Measurements from ENCODE around the gene INTS11. TPM values are rescaled to one million over a fixed set of nuclear protein-coding genes. Genes with fewer than 3 reads are reported as not detected.

INTS11 gene
- total RNA-seq, 1 experiment from 2014 or later = 254 TPM

DNA sequence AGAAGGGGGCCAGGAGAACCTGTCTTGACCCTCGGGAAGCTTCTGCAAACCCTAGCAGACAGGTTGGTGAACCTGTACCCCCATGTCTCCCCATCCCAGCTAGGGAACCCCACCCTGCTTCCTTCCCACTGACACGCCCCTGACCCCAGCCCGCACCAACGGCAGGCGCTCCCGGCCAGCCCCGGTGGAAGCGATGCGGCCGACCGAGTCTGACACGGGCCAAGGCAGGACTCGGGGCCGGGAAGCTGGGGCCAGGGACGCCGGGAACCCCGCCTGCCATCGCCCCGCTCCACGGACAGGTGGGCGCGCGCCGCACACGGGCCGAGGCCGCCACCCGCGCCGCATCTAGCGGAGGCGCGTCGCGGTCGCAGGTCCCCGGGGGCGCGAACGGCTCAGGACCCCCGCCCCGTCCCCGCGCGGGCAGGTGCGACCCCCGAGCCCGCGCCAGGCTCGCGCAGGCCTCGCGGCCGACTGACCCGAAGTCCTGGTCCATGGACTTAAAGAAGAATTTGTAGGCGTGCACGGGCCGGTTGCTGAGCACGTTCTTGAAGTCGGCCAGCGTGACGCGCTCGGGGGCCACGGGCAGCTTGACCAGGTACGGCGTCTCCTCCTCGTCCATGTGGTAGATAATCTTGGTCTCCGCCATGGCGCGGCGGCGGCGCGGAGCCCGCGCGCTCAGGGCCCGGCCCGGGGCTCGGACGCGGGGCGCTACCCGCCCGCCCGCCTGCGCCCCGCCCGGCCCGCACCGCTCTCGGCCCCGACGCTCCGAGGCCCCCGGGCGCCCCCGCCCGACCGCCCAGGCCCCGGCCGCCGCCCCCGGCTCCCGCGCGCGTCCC, 24.2 kb upstream of the INTS11 start:
- Histone ChIP-seq H3K4me3 (ENCODE audit: low read length) (peak overlapping the region; percentile 91), H4K20me1 (ENCODE audit: low read length) (no peaks in the 10 kb centered on the region), H3K9me2 (replicated peaks; ENCODE audit: low read length) (no peaks in the 10 kb centered on the region), H3K36me3 (ENCODE audit: low read depth, low read length) (no peaks in the 10 kb centered on the region), H3K9me3 (ENCODE audit: low read length) (no peaks in the 10 kb centered on the region), H3K4me1 (ENCODE audit: insufficient read depth, low read length) (peaks cover 54% of the 10 kb centered on the region), H3K79me2 (ENCODE audit: low read length) (peaks cover 67% of the 10 kb centered on the region), H3K27me3 (ENCODE audit: low read length) (no peaks in the 10 kb centered on the region), H3K9ac (ENCODE audit: low read length) (peak overlapping the region; percentile 93), H2AFZ (ENCODE audit: low read length) (no peak overlapping the region), H3F3A (ENCODE audit: low read length, unreplicated experiment) (peaks cover 3% of the 10 kb centered on the region), H3K27ac (ENCODE audit: low read length) (peak overlapping the region; percentile 97), H3K4me2 (ENCODE audit: low read length) (peak overlapping the region; percentile 98)
- no peak for ATAC-seq
- CTCF ChIA-PET = interaction anchor here (0.5 to 1.2 kb wide), 3 partner anchors 53 to 1062 kb away, joined by 3 to 4 read pairs (median 3); no protein-coding TSS in a partner anchor
- TF ChIP-seq EZH2 (IDR thresholded peaks at IDR 0.05; ENCODE audit: low read length, unreplicated experiment) = no peak
- TF ChIP-seq EZH2phosphoT487 (IDR thresholded peaks at IDR 0.05; ENCODE audit: borderline replicate concordance, low read length) = no peak
- TF ChIP-seq, protein P1, sequence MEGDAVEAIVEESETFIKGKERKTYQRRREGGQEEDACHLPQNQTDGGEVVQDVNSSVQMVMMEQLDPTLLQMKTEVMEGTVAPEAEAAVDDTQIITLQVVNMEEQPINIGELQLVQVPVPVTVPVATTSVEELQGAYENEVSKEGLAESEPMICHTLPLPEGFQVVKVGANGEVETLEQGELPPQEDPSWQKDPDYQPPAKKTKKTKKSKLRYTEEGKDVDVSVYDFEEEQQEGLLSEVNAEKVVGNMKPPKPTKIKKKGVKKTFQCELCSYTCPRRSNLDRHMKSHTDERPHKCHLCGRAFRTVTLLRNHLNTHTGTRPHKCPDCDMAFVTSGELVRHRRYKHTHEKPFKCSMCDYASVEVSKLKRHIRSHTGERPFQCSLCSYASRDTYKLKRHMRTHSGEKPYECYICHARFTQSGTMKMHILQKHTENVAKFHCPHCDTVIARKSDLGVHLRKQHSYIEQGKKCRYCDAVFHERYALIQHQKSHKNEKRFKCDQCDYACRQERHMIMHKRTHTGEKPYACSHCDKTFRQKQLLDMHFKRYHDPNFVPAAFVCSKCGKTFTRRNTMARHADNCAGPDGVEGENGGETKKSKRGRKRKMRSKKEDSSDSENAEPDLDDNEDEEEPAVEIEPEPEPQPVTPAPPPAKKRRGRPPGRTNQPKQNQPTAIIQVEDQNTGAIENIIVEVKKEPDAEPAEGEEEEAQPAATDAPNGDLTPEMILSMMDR (conservative IDR thresholded peaks at IDR 0.05; ENCODE audit: low read depth, low read length) = no peak
- no peak for DNase-seq
- POLR2A ChIA-PET (ENCODE audit: unreplicated experiment) = interaction anchor here (1.4 kb wide), 1 partner anchor 26 kb away, joined by 4 read pairs; the partner anchor contains the start of gene AURKAIP1
- no TSS peak for BruUV-seq (replicated peaks)
- intact Hi-C loops (cut with micrococcal nuclease) = loop anchor here (2.0 kb wide), 1 partner anchor 40 kb away; the partner anchor contains the start of gene PUSL1

DNA sequence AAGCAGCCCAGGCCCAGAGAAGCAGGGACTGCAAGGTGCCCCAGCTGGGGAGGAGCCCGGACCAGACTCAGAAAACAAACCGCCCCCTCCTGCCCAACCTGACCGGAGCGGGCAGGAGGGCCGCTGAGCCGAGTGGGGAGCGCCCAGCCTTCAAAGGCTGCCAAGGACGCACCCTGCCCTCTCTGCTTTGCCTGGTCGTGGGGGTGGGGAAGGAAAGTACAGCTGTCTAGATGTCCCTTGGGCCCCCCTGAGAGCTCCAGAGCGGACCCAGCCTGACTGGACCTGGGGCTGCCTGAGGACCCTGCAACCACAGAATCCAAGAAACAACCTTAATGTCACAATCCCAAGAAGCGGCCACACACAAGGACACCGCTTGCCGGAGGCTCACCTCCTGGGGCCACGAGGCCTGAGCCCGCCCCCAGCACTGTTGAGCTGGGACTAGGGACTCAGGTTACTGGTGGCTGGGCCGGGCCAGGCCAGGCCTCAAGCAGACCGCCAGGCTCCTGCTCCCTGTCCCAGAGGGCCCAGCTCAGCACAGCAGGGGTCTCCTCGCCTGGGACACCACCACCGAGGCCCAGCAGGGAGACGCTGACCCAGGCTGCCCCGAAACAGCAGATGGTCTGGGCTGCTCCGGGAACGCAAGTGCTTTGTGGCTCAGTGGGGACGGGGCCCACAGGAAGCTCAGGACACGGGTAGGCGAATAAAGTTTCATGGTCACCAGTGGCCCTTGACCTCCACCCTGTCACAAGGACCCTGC, 23.4 kb upstream of the INTS11 start:
- H3K27ac ChIP-seq (ENCODE audit: low read length) = peak overlapping the region; percentile 97
- TSS peak; percentile 62 for BruUV-seq (replicated peaks)
- H3K9me2 ChIP-seq (replicated peaks; ENCODE audit: low read length) = no peaks in the 10 kb centered on the region
- 0 out of 2 replicates have a peak overlapping the region, but pooled peaks have one; percentile 7 for H2AFZ ChIP-seq (ENCODE audit: low read length)
- H3K4me3 ChIP-seq (ENCODE audit: low read length) = peak overlapping the region; percentile 91
- ChIA-PET POLR2A (ENCODE audit: unreplicated experiment) (interaction anchor here (1.4 kb wide), 1 partner anchor 27 kb away, joined by 4 read pairs; the partner anchor contains the start of gene AURKAIP1), CTCF (interaction anchor here (0.5 to 1.2 kb wide), 3 partner anchors 54 to 1063 kb away, joined by 3 to 4 read pairs (median 3); no protein-coding TSS in a partner anchor)
- peak overlapping the region; percentile 93 for H3K9ac ChIP-seq (ENCODE audit: low read length)
- DNase-seq (peak; percentile 79), ATAC-seq (peak; percentile 34)
- H3F3A ChIP-seq (ENCODE audit: low read length, unreplicated experiment) = peaks cover 3% of the 10 kb centered on the region
- peaks cover 74% of the 10 kb centered on the region for H3K79me2 ChIP-seq (ENCODE audit: low read length)
- H4K20me1 ChIP-seq (ENCODE audit: low read length) = no peaks in the 10 kb centered on the region
- TF ChIP-seq, protein P1 (conservative IDR thresholded peaks at IDR 0.05; ENCODE audit: low read depth, low read length) = no peak
- TF ChIP-seq EZH2phosphoT487 (IDR thresholded peaks at IDR 0.05; ENCODE audit: borderline replicate concordance, low read length) (no peak), EZH2 (IDR thresholded peaks at IDR 0.05; ENCODE audit: low read length, unreplicated experiment) (no peak)
- no peaks in the 10 kb centered on the region for H3K9me3 ChIP-seq (ENCODE audit: low read length)
- H3K4me1 ChIP-seq (ENCODE audit: insufficient read depth, low read length) = peaks cover 52% of the 10 kb centered on the region
- peaks cover under 1% of the 10 kb centered on the region; the same call in 1 of the 2 replicates for H3K36me3 ChIP-seq (ENCODE audit: low read depth, low read length)
- no peaks in the 10 kb centered on the region for H3K27me3 ChIP-seq (ENCODE audit: low read length)
- intact Hi-C loops (cut with micrococcal nuclease) = loop anchor here (2.0 kb wide), 1 partner anchor 39 kb away; the partner anchor contains the start of gene PUSL1
- peak overlapping the region; percentile 98 for H3K4me2 ChIP-seq (ENCODE audit: low read length)

Data from PC-3 (cell line).